LoVo (cell line): ENCODE results near the gene BLOC1S5.
"Not testable (repeated sequence)": the region's sequence is repeated elsewhere in the genome, so short reads cannot be mapped to it uniquely, and the experiment has no call there.

Experiments used
- DNase-seq: peaks from one replicate; pipeline ENCODE4 v3.0.0-alpha.2; 2016; ENCODE audit warnings: low spot score

Gene BLOC1S5

GRCh38 chr6:7992002-7992815, 72.0 kb downstream of the BLOC1S5 start:
- peak; percentile 43 for DNase-seq

DNA sequence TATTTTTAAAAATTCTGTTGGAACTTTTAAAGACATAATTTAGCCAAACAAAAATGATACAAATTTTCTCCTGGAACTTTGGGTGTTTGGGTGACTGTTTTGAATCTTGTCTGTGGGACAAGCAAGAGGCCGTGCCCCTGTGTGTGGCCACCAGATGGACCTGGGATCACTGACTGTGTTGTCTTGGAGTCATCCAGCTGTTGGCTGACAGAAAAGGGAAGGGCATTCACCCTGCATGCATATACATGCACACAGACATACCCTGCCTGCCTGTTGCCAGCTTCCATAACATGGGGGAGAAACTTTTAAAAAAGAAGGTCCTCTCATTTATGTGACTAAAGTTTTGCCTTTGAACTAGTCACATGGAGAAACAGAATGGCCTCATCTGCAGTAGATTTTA, 72.7 kb downstream of the BLOC1S5 start:
- no peak for DNase-seq

GRCh38 chr6:7986219-7986618, 78.0 kb downstream of the BLOC1S5 start:
- no peak for DNase-seq

DNA sequence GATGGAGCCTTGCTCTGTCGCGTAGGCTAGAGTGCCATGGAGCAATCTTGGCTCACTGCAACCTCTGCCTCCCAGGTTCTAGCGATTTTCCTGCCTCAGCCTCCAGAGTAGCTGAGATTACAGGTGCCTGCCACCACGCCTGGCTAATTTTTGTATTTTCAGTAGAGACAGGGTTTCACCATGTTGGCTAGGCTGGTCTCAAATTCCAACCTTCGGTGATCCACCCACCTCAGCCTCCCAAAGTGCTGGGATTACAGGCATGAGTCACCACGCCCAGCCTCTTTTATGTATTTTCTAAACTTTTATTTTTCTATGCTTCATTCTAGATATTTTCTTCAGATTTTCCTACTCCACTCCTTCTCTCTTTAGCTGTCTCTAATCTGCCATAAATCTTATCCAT, 80.2 kb downstream of the BLOC1S5 start:
- DNase-seq = not testable (repeated sequence)

DNA sequence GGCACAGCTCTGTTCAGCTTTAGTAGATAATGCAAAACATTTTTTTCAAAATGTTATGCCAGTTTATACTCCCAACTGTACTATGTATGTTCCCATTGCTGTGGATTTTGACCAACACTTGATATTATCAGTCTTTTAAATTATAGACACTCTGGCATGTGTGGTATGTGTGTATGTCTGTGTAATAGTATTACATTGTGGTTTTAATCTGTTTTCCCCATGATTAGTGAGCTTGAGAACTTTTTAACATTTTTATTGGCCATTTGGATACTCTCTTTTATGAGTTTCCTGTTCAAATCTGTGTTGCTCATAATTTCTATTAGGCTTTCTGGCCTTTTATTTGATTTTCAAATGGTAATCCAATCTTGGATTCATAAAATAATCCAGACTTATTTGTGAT, 84.4 kb downstream of the BLOC1S5 start:
- no peak for DNase-seq

DNA sequence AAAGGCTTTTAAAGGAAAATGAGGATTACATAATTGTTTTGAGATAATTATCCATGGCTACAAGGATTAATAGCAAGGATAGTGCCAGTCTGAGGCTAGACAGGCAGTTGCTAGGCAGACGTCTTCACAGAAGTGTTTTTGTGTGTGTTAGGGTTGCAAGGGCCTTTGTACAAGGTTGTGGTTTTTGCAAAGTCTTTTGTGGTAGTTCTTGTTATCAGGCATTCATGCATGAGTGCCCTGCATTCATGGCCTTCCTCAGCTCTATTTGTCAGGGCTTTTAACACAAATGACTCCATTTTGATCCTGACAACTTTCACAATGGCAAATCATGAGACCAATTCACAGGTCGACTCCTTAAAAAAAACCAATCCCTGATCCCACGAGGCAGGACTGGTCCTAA, 85.5 kb downstream of the BLOC1S5 start:
- DNase-seq = no peak

- no peak for DNase-seq
These were observed 87.6 kb downstream of the BLOC1S5 start for GRCh38 chr6:7976485-7977056.

- DNase-seq = no peak
These were observed 88.4 kb downstream of the BLOC1S5 start for GRCh38 chr6:7975764-7976146.

GRCh38 chr6:7974938-7975763, 89.0 kb downstream of the BLOC1S5 start:
- DNase-seq = peak; percentile 97

- no peak for DNase-seq
These were observed 89.6 kb downstream of the BLOC1S5 start for GRCh38 chr6:7974565-7974937.

DNA sequence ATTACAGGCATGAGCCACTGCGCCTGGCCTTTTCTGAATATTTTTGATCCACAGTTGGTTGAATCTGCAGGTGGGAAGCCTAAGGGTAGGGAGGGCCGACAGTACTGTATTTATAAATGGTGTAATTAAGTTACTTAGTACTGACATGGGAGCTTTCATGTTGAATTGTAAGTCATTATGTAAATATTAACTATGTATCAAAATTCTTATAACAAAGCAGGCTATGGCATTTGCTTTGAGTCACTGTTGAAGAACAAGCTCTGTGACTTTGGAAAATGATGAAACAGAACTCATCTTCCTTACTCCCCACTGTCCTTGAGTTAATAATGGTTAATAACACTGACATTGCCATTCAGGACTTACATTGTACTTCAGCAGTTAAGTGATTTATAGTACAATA, 90.6 kb downstream of the BLOC1S5 start:
- no peak for DNase-seq

DNA sequence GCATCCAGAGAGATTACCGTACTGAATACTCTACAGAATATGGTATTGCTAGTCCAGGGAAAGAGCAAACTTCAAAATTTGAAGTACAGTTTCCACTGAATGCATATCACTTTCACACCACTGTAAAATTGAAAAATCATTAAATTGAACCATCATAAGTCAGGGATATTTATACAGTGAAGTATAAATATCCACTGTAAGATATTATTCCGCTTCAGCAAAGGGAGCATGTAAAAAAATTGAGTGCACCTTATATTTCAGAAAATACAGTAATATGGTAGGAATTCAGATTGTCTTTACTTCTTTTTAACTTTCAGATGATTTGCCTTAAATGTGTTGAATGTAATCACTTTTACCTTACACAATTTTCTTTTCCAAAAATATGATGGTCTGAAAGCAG, 92.7 kb downstream of the BLOC1S5 start:
- DNase-seq = no peak

DNA sequence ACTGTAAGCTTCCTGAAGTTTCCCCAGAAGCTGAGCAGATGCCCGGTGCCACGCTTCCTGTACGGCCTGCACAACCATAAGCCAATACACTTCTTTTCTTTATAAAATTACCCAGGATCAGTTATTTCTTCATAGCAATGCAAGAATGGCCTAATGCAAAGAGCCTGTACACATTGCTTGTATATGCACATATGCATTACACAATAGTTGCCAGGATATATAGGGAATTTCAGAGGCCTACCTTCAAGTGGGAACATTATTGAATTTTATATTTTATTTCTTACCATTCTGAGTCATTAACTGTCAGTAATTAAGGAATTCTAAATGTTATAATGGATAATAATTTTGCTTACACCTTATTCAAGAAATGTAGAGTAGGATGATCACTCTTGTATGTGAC, 93.6 kb downstream of the BLOC1S5 start:
- no peak for DNase-seq
